GM04503 (cell line): ENCODE data around the gene ZNF350.
"Not testable (repeated sequence)": the region's sequence is repeated elsewhere in the genome, so short reads cannot be mapped to it uniquely, and the experiment has no call there.

Experiments
- DNase-seq: peaks from one replicate; pipeline ENCODE4 v3.0.0-alpha.2; 2012; ENCODE audit warnings: low read depth

ZNF350 gene

GRCh38 chr19:51971624-51972023, 15.0 kb downstream of the ZNF350 start:
- no peak for DNase-seq

- no peak for DNase-seq
These were observed 15.9 kb downstream of the ZNF350 start for GRCh38 chr19:51970718-51971117.

- no peak for DNase-seq
These were observed 21.1 kb downstream of the ZNF350 start for GRCh38 chr19:51965583-51965982.

GRCh38 chr19:51960621-51961233, 25.9 kb downstream of the ZNF350 start:
- not testable (repeated sequence) for DNase-seq

- DNase-seq, result no peak
These were observed 26.8 kb downstream of the ZNF350 start for GRCh38 chr19:51959791-51960190.

DNA sequence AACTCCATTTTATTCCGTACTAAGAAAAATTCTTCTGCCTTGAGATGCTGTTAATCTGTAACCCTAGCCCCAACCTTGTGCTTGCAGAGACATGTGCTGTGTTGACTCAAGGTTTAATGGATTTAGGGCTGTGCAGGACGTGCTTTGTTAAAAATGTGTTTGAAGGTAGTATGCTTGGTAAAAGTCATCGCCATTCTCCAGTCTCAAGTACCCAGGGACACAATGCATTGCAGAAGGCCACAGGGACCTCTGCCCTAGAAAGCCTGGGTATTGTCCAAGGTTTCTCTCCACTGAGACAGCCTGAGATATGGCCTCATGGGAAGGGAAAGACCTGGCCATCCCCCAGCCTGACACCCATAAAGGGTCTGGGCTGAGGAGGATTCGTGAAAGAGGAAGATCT, 28.8 kb downstream of the ZNF350 start:
- DNase-seq, result not testable (repeated sequence)

- no peak for DNase-seq
These were observed 37.7 kb downstream of the ZNF350 start for GRCh38 chr19:51948975-51949374.

DNA sequence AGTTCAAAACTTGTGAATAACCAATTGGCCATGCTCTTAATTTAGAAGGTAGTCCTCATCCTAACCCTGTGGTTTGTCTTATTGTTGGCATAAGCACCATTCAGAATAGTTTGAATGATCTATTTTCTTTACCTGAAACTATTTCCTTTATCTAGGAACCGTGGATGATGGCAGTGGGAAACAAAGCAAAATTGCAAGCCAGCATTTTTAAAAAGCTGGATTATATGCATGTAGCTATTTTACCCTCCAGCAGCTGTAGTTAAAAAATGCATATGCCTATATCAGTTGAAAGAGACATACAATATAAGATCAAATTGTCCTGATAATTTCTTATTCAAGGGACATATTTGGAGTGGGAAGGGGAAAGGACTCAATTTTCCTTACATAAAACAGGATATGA, 40.0 kb downstream of the ZNF350 start:
- no peak for DNase-seq

GRCh38 chr19:51944798-51945552, 41.7 kb downstream of the ZNF350 start:
- no peak for DNase-seq

GRCh38 chr19:51938936-51939335, 47.7 kb downstream of the ZNF350 start:
- DNase-seq, result no peak

GRCh38 chr19:51931921-51932320, 54.7 kb downstream of the ZNF350 start:
- no peak for DNase-seq

DNA sequence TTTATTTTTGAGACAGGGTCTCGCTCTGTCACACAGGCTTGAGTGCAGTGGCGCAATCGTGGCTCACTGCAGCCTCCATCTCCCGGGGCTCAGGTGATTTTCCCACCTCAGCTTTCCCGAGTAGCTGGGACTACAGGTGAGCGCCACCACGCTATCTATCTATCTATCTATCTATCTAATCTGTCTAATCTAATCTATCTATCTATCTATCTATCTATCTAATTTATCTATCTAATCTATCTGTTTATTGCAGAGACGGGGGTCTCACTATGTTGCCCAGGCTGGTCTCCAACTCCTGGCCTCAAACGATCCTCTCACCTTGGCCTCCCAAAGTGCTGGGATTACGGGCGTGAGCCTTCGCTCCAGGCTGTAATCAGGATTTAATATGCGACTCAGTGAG, 58.8 kb downstream of the ZNF350 start:
- no peak for DNase-seq

GRCh38 chr19:51926784-51927741, 59.6 kb downstream of the ZNF350 start, which contains the start of gene ZNF613:
Gene ZNF613 (plus strand): TSS chr19:51927472. CDS start chr19:51936221, 8,749 bp downstream.
- peak; percentile 77 for DNase-seq

- DNase-seq, result no peak
These were observed 60.2 kb downstream of the ZNF350 start for GRCh38 chr19:51926426-51926783.

GRCh38 chr19:51921949-51922348, 64.7 kb downstream of the ZNF350 start:
- DNase-seq, result no peak

GRCh38 chr19:51919606-51920005, 67.0 kb downstream of the ZNF350 start:
- DNase-seq, result no peak

- no peak for DNase-seq
These were observed 70.5 kb downstream of the ZNF350 start for GRCh38 chr19:51916167-51916566.

DNA sequence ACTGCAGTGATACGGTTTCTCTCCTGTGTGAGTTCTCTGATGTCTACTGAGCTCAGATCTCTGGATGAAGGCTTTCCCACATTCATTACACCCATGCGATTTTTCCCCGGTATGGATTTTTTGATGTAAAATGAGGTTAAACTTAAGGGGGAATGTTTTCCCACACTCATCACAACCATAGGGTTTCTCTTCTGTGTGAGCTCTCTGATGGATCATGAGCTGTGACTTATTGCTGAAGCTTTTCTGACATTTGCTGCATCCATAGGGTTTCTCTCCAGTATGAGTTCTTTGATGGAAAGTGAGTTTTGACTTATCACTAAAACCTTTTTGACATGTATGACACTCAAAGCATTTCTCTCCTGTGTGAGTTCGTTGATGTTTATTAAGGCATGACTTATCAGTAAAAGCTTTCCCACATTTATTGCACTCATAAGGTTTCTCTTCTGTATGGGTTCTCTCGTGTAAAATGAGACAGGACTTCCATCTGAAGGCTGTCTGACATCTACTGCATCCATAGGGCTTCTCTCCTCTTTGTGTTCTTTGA, 71.2 kb downstream of the ZNF350 start:
- DNase-seq, result no peak
